GM12873 (cell line): ENCODE data around the gene LTBP1.

Experiments
- CTCF ChIP-seq: IDR thresholded peaks from 2 replicates; pipeline ENCODE4 v1.5.1; 2012; ENCODE audit warnings: low read depth, mild to moderate bottlenecking, moderate library complexity, low read length, control low read depth; ENCODE audit not compliant: insufficient read depth; ENCODE audit errors: missing control alignments

The LTBP1 gene

GRCh38 chr2:33134086-33134771 lies 187.5 kb downstream of the LTBP1 start:
- TF ChIP-seq CTCF, result no peak

GRCh38 chr2:33134791-33135560 lies 188.2 kb downstream of the LTBP1 start:
- TF ChIP-seq CTCF, result no peak

GRCh38 chr2:33135645-33136044 lies 188.9 kb downstream of the LTBP1 start:
- no peak for TF ChIP-seq CTCF

- no peak for TF ChIP-seq CTCF
These were observed 189.3 kb downstream of the LTBP1 start for GRCh38 chr2:33136056-33136455.

- no peak for TF ChIP-seq CTCF
These were observed 189.8 kb downstream of the LTBP1 start for GRCh38 chr2:33136566-33136965.

- no peak for TF ChIP-seq CTCF
These were observed 190.6 kb downstream of the LTBP1 start for GRCh38 chr2:33137331-33137730.

GRCh38 chr2:33139949-33140348 lies 193.2 kb downstream of the LTBP1 start:
- TF ChIP-seq CTCF, result no peak
